D721Med (cell line): Measurements from ENCODE around the gene EFCC1.
"Not testable (repeated sequence)": the region's sequence is repeated elsewhere in the genome, so short reads cannot be mapped to it uniquely, and the experiment has no call there.

Source experiments
- DNase-seq: peaks from one replicate; pipeline ENCODE4 v3.0.0; 2011; ENCODE audit warnings: low spot score; ENCODE audit not compliant: insufficient read length
- FAIRE-seq: peaks from 2 replicates; lab custom pipeline; 2011; peaks lifted over from hg19 to GRCh38; lab: Jason Lieb, UNC
- TF ChIP-seq, protein P1 (sequence below): IDR thresholded peaks from 2 replicates; pipeline ENCODE4 v1.5.1; 2012; ENCODE audit warnings: mild to moderate bottlenecking, control low read depth; ENCODE audit not compliant: insufficient read depth; ENCODE audit errors: missing control alignments

Gene EFCC1

DNA sequence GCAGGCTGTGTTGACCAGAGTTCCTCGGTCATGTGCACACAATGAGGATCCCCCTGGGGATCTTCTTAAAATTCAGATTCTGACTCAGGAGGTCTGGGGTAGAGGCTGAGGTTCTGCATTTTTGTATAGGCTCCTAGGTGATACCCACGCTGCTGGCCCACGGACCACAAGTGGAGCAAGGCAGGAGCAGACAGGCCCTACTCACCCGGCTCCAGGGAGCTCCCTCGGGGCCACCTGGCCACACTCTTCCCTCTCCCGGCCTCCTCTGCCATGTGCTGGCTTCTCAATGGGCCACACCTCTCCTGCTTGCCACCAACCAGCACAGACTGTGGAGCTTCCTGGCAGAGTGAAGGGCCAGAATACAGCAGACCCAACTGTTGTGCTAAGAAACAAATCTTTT lies 83.4 kb downstream of the EFCC1 start:
- no peak for DNase-seq
- FAIRE-seq = no peak
- TF ChIP-seq, protein P1, sequence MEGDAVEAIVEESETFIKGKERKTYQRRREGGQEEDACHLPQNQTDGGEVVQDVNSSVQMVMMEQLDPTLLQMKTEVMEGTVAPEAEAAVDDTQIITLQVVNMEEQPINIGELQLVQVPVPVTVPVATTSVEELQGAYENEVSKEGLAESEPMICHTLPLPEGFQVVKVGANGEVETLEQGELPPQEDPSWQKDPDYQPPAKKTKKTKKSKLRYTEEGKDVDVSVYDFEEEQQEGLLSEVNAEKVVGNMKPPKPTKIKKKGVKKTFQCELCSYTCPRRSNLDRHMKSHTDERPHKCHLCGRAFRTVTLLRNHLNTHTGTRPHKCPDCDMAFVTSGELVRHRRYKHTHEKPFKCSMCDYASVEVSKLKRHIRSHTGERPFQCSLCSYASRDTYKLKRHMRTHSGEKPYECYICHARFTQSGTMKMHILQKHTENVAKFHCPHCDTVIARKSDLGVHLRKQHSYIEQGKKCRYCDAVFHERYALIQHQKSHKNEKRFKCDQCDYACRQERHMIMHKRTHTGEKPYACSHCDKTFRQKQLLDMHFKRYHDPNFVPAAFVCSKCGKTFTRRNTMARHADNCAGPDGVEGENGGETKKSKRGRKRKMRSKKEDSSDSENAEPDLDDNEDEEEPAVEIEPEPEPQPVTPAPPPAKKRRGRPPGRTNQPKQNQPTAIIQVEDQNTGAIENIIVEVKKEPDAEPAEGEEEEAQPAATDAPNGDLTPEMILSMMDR = no peak

DNA sequence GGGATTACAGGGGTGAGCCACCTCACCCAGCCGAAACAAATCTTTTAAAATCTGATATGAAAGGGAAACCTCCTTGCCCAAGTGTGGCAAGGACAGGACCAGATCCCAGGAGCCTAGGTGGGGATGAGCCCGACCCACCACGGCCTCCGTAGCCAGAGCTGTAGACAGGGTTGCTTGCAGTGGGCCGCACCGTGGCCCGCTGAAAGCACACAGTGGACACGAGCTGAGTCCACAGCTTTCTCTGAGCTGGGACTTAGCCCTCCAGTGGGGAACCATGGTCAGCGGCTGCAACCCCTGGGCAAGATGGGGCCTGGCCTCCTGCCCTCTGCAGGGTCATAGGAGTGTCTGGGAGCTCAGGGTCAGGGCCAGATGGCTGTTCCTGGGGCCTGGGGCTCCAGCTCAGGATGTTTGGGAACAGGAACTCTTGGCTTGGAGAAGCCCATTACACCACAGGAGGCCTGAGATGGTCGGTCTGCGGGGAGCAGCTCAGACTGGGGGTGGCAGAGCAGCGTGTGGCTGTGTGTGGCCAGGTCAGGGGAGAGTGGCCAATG lies 84.1 kb downstream of the EFCC1 start:
- DNase-seq (no peak), FAIRE-seq (no peak)
- TF ChIP-seq, protein P1 = no peak

DNA sequence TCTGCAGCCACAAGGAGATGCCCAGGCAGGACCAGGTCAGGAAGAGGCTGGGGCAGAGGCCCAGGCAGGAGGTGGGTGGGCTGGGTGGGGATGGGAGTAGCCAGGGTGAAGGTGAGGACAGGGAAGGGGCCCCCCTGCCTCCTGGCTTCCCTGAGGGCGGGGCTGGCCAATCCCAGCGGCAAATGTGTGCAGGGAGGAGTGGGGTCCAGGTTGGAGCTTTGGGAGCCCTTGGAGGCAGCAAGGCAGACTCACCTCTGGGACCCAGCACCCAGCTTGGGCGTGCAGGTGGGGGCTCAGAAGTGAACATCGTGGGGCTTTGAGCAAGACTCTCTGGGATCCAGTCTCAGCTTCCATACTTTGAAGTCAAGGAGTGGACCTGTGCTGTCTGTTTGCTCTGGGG lies 84.7 kb downstream of the EFCC1 start:
- DNase-seq = no peak
- TF ChIP-seq, protein P1 = no peak
- FAIRE-seq = no peak

DNA sequence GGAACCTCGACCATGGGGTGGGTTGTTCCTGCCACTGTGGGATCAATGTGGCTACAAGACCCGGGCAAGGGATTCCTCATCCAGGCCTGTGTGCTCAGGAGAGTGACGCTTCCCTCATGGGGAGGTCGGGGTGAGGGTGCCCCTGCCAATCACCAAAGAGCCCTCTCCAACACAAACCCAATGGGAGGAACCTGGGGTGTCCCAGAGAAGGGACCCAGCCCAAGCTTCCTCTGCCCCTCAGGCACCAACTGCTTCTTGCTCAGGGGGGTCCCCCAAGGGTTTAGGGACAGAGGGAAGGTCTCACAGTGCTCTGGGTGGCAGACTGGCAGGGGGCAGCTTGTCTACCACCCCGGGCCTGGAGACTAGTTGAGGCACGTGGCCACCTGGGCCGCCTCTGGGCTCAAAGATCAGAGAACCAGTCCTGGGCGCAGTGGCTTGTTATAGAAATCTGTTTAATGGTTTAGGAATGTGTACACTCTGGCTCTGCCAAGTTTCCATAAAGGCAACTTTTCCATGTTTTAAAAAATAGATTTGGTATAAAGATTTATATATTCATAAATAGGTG lies 86.1 kb downstream of the EFCC1 start:
- DNase-seq (no peak), FAIRE-seq (no peak)
- TF ChIP-seq, protein P1 = no peak

DNA sequence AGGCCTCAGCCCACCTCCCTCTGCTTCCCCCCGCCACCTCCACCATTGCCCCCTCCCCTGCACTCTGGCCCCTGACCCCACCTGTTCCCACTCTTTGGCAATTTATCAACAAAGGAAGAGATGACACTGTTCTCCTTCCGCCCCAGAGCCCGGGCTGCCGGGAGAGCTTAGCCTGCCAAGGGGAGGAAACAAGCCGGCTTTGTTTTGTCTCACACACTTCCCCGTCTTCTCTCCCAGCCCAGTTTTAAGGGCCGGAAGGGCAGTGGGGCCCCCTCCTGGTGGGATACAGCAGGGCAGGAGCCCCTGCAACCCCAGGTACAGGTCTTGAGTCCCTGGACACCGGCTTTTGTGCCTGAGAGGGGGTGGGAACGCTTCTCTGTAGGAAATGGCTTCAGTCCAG lies 86.8 kb downstream of the EFCC1 start:
- FAIRE-seq, DNase-seq: not testable (repeated sequence)

DNA sequence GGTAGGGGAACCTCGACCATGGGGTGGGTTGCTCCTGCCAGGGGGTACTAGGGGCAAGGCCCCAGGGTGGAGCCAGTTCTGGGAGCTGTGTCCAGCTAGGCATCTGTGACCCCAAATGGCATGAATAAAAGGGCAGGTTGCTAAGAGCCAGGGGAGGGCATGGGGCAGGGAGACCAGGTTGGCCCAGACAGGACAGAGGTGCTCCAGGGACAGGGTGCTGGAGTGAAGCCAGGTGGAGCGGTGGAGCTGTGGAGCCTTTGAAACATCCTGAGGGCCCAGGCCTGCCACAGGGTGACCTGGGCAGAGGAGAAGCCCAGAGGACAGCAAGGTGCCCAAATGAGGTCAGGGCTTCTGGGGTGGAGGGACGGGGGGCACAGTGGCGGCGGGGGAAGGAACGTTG lies 87.2 kb downstream of the EFCC1 start:
- not testable (repeated sequence) for FAIRE-seq

More for the DNA sequence above, 87.2 kb downstream of the EFCC1 start:
- not testable (repeated sequence) for DNase-seq
